ENCODE measurements around the gene HINT1.
A peak's percentile ranks its signal among the peaks of the same experiment; 100 is the strongest.

Gene HINT1

DNA sequence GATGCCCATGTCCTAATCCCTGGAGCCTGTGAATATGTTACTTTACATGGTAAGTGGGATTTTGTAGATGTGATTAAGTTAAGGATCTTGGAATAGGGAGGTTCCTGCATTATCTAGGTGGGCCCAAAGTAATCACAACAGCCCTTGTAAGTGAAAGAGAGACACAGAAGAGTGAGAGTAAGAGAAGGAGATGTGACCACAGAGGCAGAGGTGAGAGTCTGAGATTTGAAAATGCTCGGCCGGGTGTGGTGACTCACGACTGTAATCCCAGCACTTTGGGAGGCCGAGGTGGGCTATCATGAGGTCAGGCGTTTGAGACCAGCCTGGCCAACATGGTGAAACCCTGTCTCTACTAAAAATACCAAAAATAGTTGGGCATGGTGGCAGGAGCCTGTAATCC is 2.6 kb upstream of the HINT1 start:
- Histone ChIP-seq H3K18ac (ENCODE audit: low read length) (no peak overlapping the region), H3K4me2 (ENCODE audit: insufficient read depth, low read length, poor library complexity, severe bottlenecking) (no peak overlapping the region)
- WGBS, 2 donors (ENCODE audit: extremely low coverage in 2 of 2, insufficient read length in 2 of 2, insufficient replicate concordance in 1 of 2): no CpG with 5 or more reads among the region's 5 CpGs

DNA sequence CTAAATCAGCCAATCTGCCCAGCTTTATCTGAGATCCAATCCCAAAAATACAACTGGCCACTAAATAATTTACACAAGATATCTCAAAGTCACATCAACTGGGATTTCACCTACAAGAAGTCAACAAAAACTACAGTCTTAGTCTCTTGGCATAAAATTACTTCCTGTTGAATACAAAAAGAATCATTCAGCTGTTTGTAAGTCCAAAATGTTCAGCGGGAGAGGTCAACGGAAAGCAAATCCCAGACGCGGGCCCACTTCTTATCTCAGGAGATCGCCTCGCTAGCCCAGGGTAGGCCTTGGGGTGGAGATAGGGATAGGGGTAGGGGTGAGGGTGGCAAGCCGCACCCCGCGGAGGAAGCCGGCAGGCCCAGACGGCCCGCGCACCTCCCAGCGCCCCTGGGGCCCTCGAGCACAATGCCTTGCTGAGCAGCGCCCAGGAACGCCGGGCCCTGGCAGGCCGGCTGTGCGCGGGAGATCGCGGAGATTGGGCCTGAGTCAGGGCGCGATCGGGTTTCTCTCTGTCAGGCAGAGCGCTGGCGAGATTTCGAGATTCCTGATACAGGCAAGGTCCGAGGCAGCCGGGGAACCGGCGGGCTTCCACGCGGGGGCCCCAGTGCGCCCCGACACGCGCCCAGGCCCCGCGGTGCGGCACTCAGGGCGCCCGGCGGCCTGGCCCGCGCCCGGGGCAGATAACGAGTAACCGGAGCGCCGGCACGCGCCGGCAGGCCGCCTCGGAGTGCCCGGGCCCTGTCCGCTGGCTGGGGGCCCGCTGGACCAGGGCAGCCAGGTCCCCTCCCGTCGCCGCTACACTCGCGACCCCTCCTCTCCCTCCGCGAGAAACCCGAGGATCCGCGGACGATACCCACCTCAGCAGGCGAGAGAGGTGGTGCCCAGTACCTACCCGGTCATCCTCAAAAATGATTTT is 601 bp downstream of the HINT1 start:
- no peak overlapping the region for H2BK12ac ChIP-seq (ENCODE audit: low read length)
- peak; percentile 64 for DNase-seq (ENCODE audit: low spot score)
- peaks cover 7 to 33% of the 10 kb centered on the region in 2 donors for H3K36me3 ChIP-seq (replicated peaks in 1 of 2; ENCODE audit: control insufficient read depth in 2 of 2, insufficient read depth in 2 of 2, low read length in 2 of 2)
- no peak overlapping the region for H3K4ac ChIP-seq (ENCODE audit: low read length)
- no peaks in the 10 kb centered on the region for H3K27me3 ChIP-seq (ENCODE audit: control insufficient read depth in 3 of 3, insufficient read depth in 3 of 3, low read depth in 1 of 3, low read length in 3 of 3)
- peak overlapping the region; percentile 35 for H2AK5ac ChIP-seq (ENCODE audit: low read depth, low read length)
- H4K8ac ChIP-seq (ENCODE audit: low read depth, low read length): no peak overlapping the region
- peaks cover 0 to 2% of the 10 kb centered on the region in 2 donors for H3K9me3 ChIP-seq (replicated peaks in 1 of 2; ENCODE audit: control insufficient read depth in 2 of 2, insufficient read depth in 1 of 2, low read depth in 1 of 2, low read length in 2 of 2)
- no peak overlapping the region for H2BK120ac ChIP-seq (ENCODE audit: low read depth, low read length)
- H3K9ac ChIP-seq (ENCODE audit: low read depth, low read length, poor library complexity): peak overlapping the region; percentile 95
- no CpG with 5 or more reads among the region's 73 CpGs for WGBS, 2 donors (ENCODE audit: extremely low coverage in 2 of 2, insufficient read length in 2 of 2, insufficient replicate concordance in 1 of 2)
- no peaks in the 10 kb centered on the region for H3K79me1 ChIP-seq (ENCODE audit: low read depth, low read length)
- peak overlapping the region; percentile 64 for H3K4me2 ChIP-seq (ENCODE audit: insufficient read depth, low read length, poor library complexity, severe bottlenecking)
- H2BK15ac ChIP-seq (ENCODE audit: low read length): no peak overlapping the region
- H3K23ac ChIP-seq (ENCODE audit: low read depth, low read length, poor library complexity): peak overlapping the region; percentile 71
- no peaks in the 10 kb centered on the region for H3K4me1 ChIP-seq (ENCODE audit: control insufficient read depth in 2 of 2, insufficient read depth in 1 of 2, low read depth in 1 of 2, low read length in 2 of 2)
- peak overlapping the region; percentile 95 for H3K27ac ChIP-seq (replicated peaks; ENCODE audit: low read length)
- peak overlapping the region; percentile 98 for H3K14ac ChIP-seq (ENCODE audit: low read length)
- H2BK5ac ChIP-seq (ENCODE audit: low read length): peak overlapping the region; percentile 72
- peak overlapping the region; percentile 98 for H3K18ac ChIP-seq (ENCODE audit: low read length)
- H3K4me3 ChIP-seq (ENCODE audit: low read length in 2 of 2): peak overlapping the region; percentile 92 to 98
- H2AFZ ChIP-seq (ENCODE audit: low read length): peak overlapping the region; percentile 96
- H4K91ac ChIP-seq (ENCODE audit: low read depth, low read length, poor library complexity): no peak overlapping the region

More for the DNA sequence above, 2.6 kb upstream of the HINT1 start:
- Histone ChIP-seq H3K23ac (ENCODE audit: low read depth, low read length, poor library complexity) (no peak overlapping the region), H3K9ac (ENCODE audit: low read depth, low read length, poor library complexity) (no peak overlapping the region), H3K36me3 (replicated peaks in 1 of 2; ENCODE audit: control insufficient read depth in 2 of 2, insufficient read depth in 2 of 2, low read length in 2 of 2) (peaks cover 0 to 1% of the 10 kb centered on the region in 2 donors), H4K91ac (ENCODE audit: low read depth, low read length, poor library complexity) (no peak overlapping the region), H3K14ac (ENCODE audit: low read length) (no peak overlapping the region), H2AK5ac (ENCODE audit: low read depth, low read length) (no peak overlapping the region), H2BK15ac (ENCODE audit: low read length) (no peak overlapping the region), H2BK120ac (ENCODE audit: low read depth, low read length) (no peak overlapping the region), H3K4ac (ENCODE audit: low read length) (no peak overlapping the region), H3K4me3 (ENCODE audit: low read length in 2 of 2) (no peak overlapping the region), H3K4me1 (ENCODE audit: control insufficient read depth in 2 of 2, insufficient read depth in 1 of 2, low read depth in 1 of 2, low read length in 2 of 2) (peaks cover 3 to 7% of the 10 kb centered on the region in 2 donors), H2BK12ac (ENCODE audit: low read length) (no peak overlapping the region), H3K27ac (replicated peaks; ENCODE audit: low read length) (no peak overlapping the region), H3K27me3 (ENCODE audit: control insufficient read depth in 3 of 3, insufficient read depth in 3 of 3, low read depth in 1 of 3, low read length in 3 of 3) (no peaks in the 10 kb centered on the region), H3K9me3 (replicated peaks in 1 of 2; ENCODE audit: control insufficient read depth in 2 of 2, insufficient read depth in 1 of 2, low read depth in 1 of 2, low read length in 2 of 2) (no peaks in the 10 kb centered on the region), H3K79me1 (ENCODE audit: low read depth, low read length) (peaks cover 3% of the 10 kb centered on the region), H4K8ac (ENCODE audit: low read depth, low read length) (no peak overlapping the region), H2AFZ (ENCODE audit: low read length) (no peak overlapping the region), H2BK5ac (ENCODE audit: low read length) (no peak overlapping the region)
- DNase-seq (ENCODE audit: low spot score): no peak

DNA sequence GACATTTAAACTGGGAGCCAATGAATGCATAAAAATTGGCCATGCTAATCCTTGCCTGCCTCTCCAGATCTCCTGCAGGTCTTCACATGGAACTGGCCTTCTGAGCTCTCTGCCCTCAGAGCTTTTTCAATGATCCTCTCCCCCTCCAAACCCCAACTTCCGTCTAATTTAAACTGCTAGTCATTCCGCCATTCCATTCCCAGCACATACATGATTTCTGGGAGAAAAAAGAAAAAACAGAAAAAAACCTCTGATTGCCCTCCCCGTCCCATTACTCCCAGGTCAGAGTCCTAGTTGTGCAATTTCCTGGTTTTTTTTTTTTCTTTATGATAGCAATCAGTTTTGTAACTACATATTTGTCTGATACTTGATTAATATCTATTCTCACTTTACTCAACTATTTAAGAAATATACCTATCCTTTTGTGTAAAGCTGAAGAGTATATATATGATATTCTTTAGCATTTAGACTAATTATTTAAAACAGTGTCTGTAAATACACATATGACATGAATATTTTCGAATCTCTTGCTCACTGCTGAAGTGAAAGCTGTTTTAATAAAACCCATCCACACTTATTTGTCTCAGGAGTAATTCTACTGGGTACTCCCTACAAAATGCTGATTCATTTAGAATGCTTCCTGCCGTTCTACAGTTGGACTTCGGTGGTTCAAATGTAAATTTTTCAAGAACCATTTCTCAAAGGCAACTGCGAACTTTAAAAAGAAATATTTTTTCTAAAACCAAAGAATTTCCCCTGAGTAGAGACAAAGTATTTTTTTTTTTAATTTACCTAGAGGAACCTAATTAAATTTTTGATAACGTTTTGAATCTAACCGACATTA is 1.6 kb downstream of the HINT1 start:
- DNase-seq (ENCODE audit: low spot score): no peak
- Histone ChIP-seq H2BK120ac (ENCODE audit: low read depth, low read length) (no peak overlapping the region), H3K27ac (replicated peaks; ENCODE audit: low read length) (no peak overlapping the region), H4K91ac (ENCODE audit: low read depth, low read length, poor library complexity) (no peak overlapping the region), H3K23ac (ENCODE audit: low read depth, low read length, poor library complexity) (no peak overlapping the region), H3K4me1 (ENCODE audit: control insufficient read depth in 2 of 2, insufficient read depth in 1 of 2, low read depth in 1 of 2, low read length in 2 of 2) (no peaks in the 10 kb centered on the region), H3K14ac (ENCODE audit: low read length) (no peak overlapping the region), H2AK5ac (ENCODE audit: low read depth, low read length) (no peak overlapping the region), H3K4me3 (ENCODE audit: low read length in 2 of 2) (peak overlapping the region in 1 of 2 donors; percentile 92), H3K79me1 (ENCODE audit: low read depth, low read length) (no peaks in the 10 kb centered on the region), H3K4me2 (ENCODE audit: insufficient read depth, low read length, poor library complexity, severe bottlenecking) (peak overlapping the region; percentile 15), H3K27me3 (ENCODE audit: control insufficient read depth in 3 of 3, insufficient read depth in 3 of 3, low read depth in 1 of 3, low read length in 3 of 3) (no peaks in the 10 kb centered on the region), H4K8ac (ENCODE audit: low read depth, low read length) (no peak overlapping the region), H3K9ac (ENCODE audit: low read depth, low read length, poor library complexity) (no peak overlapping the region), H3K36me3 (replicated peaks in 1 of 2; ENCODE audit: control insufficient read depth in 2 of 2, insufficient read depth in 2 of 2, low read length in 2 of 2) (peaks cover 12 to 42% of the 10 kb centered on the region in 2 donors), H3K18ac (ENCODE audit: low read length) (no peak overlapping the region), H2AFZ (ENCODE audit: low read length) (no peak overlapping the region), H2BK5ac (ENCODE audit: low read length) (no peak overlapping the region), H3K9me3 (replicated peaks in 1 of 2; ENCODE audit: control insufficient read depth in 2 of 2, insufficient read depth in 1 of 2, low read depth in 1 of 2, low read length in 2 of 2) (peaks cover 0 to 2% of the 10 kb centered on the region in 2 donors), H3K4ac (ENCODE audit: low read length) (no peak overlapping the region), H2BK15ac (ENCODE audit: low read length) (no peak overlapping the region), H2BK12ac (ENCODE audit: low read length) (no peak overlapping the region)
- WGBS, 2 donors (ENCODE audit: extremely low coverage in 2 of 2, insufficient read length in 2 of 2, insufficient replicate concordance in 1 of 2): no CpG with 5 or more reads among the region's 9 CpGs

DNA sequence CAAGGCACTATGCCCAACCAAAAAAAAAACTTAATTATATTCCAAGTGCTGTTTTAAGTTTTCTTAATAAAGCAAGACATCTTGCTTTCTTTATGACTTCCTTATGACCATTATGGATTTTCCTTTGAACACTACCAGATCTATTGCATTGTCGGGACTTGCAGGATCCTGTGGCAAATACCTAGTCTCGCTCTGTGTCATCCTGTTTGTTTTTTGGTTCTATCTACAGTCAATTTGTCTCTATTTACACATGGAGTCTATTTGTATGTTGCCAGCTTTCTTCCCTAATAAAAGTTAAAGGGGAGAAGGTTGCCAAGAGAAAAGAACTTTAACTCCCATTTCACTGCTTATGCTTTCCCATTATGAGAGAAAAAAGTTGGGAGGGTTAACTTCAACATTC is 4.9 kb downstream of the HINT1 start:
- Histone ChIP-seq H3K36me3 (replicated peaks in 1 of 2; ENCODE audit: control insufficient read depth in 2 of 2, insufficient read depth in 2 of 2, low read length in 2 of 2) (peaks cover 12 to 58% of the 10 kb centered on the region in 2 donors), H4K91ac (ENCODE audit: low read depth, low read length, poor library complexity) (no peak overlapping the region), H2AFZ (ENCODE audit: low read length) (no peak overlapping the region), H4K8ac (ENCODE audit: low read depth, low read length) (no peak overlapping the region), H3K27me3 (ENCODE audit: control insufficient read depth in 3 of 3, insufficient read depth in 3 of 3, low read depth in 1 of 3, low read length in 3 of 3) (no peaks in the 10 kb centered on the region), H2BK120ac (ENCODE audit: low read depth, low read length) (no peak overlapping the region), H3K4me1 (ENCODE audit: control insufficient read depth in 2 of 2, insufficient read depth in 1 of 2, low read depth in 1 of 2, low read length in 2 of 2) (no peaks in the 10 kb centered on the region), H3K14ac (ENCODE audit: low read length) (no peak overlapping the region), H2BK5ac (ENCODE audit: low read length) (no peak overlapping the region), H2BK15ac (ENCODE audit: low read length) (no peak overlapping the region), H3K18ac (ENCODE audit: low read length) (no peak overlapping the region), H2BK12ac (ENCODE audit: low read length) (no peak overlapping the region), H2AK5ac (ENCODE audit: low read depth, low read length) (no peak overlapping the region), H3K9ac (ENCODE audit: low read depth, low read length, poor library complexity) (no peak overlapping the region), H3K23ac (ENCODE audit: low read depth, low read length, poor library complexity) (no peak overlapping the region), H3K9me3 (replicated peaks in 1 of 2; ENCODE audit: control insufficient read depth in 2 of 2, insufficient read depth in 1 of 2, low read depth in 1 of 2, low read length in 2 of 2) (peaks cover 0 to 2% of the 10 kb centered on the region in 2 donors), H3K4ac (ENCODE audit: low read length) (no peak overlapping the region), H3K4me2 (ENCODE audit: insufficient read depth, low read length, poor library complexity, severe bottlenecking) (no peak overlapping the region), H3K4me3 (ENCODE audit: low read length in 2 of 2) (no peak overlapping the region), H3K27ac (replicated peaks; ENCODE audit: low read length) (no peak overlapping the region), H3K79me1 (ENCODE audit: low read depth, low read length) (no peaks in the 10 kb centered on the region)
- no CpG with 5 or more reads among the region's 2 CpGs for WGBS, 2 donors (ENCODE audit: extremely low coverage in 2 of 2, insufficient read length in 2 of 2, insufficient replicate concordance in 1 of 2)
- no peak for DNase-seq (ENCODE audit: low spot score)
